Measurements from ENCODE around the gene POLE3. TPM values are rescaled to one million over a fixed set of nuclear protein-coding genes. Genes with fewer than 3 reads are reported as not detected.
A peak's percentile ranks its signal among the peaks of the same experiment; 100 is the strongest.
"Not testable (repeated sequence)": the region's sequence is repeated elsewhere in the genome, so short reads cannot be mapped to it uniquely, and the experiment has no call there.

Gene POLE3
- polyA plus RNA-seq (ENCODE audit: insufficient read length in 4 of 4): 10 to 100 TPM; 61.5 to 68.1 (median 65.2) TPM

GRCh38 chr9:113410207-113410864, at the start of gene POLE3, which contains the start of gene C9orf43:
POLE3 (minus strand) TSS chr9:113410675; CDS start chr9:113410293, 382 bp downstream.
C9orf43 (plus strand) TSS chr9:113410747; CDS start chr9:113413494, 2,747 bp downstream.
- peak; percentile 93 to 95 (median 94) for DNase-seq (ENCODE audit: low read depth in 4 of 4, low spot score in 2 of 4)

GRCh38 chr9:113456235-113456634, 45.8 kb upstream of the POLE3 start:
- no peak for DNase-seq (ENCODE audit: low read depth in 4 of 4, low spot score in 2 of 4)

- DNase-seq (ENCODE audit: low read depth in 4 of 4, low spot score in 2 of 4): no peak
Measured at GRCh38 chr9:113454914-113455761, 44.7 kb upstream of the POLE3 start.

- no peak for DNase-seq (ENCODE audit: low read depth in 4 of 4, low spot score in 2 of 4)
Measured at GRCh38 chr9:113452113-113452605, 41.7 kb upstream of the POLE3 start.

- DNase-seq (ENCODE audit: low read depth in 4 of 4, low spot score in 2 of 4): no peak
Measured at GRCh38 chr9:113449376-113449775, 38.9 kb upstream of the POLE3 start.

GRCh38 chr9:113446323-113446740, 35.9 kb upstream of the POLE3 start:
- peak in 1 of 4 donors; percentile 36 for DNase-seq (ENCODE audit: low read depth in 4 of 4, low spot score in 2 of 4)

- no peak for DNase-seq (ENCODE audit: low read depth in 4 of 4, low spot score in 2 of 4)
Measured at GRCh38 chr9:113444736-113445135, 34.3 kb upstream of the POLE3 start.

GRCh38 chr9:113437716-113438115, 27.2 kb upstream of the POLE3 start:
- DNase-seq (ENCODE audit: low read depth in 4 of 4, low spot score in 2 of 4): not testable (repeated sequence)

- no peak for DNase-seq (ENCODE audit: low read depth in 4 of 4, low spot score in 2 of 4)
Measured at GRCh38 chr9:113436728-113437515, 26.4 kb upstream of the POLE3 start.

- DNase-seq (ENCODE audit: low read depth in 4 of 4, low spot score in 2 of 4): no peak
Measured at GRCh38 chr9:113431191-113431590, 20.7 kb upstream of the POLE3 start.

- no peak for DNase-seq (ENCODE audit: low read depth in 4 of 4, low spot score in 2 of 4)
Measured at GRCh38 chr9:113428062-113428615, 17.7 kb upstream of the POLE3 start.

GRCh38 chr9:113427629-113428028, 17.2 kb upstream of the POLE3 start:
- no peak for DNase-seq (ENCODE audit: low read depth in 4 of 4, low spot score in 2 of 4)

- DNase-seq (ENCODE audit: low read depth in 4 of 4, low spot score in 2 of 4): no peak
Measured at GRCh38 chr9:113426701-113427100, 16.2 kb upstream of the POLE3 start.

GRCh38 chr9:113425072-113425471, 14.6 kb upstream of the POLE3 start:
- DNase-seq (ENCODE audit: low read depth in 4 of 4, low spot score in 2 of 4): no peak

GRCh38 chr9:113421726-113422125, 11.3 kb upstream of the POLE3 start:
- DNase-seq (ENCODE audit: low read depth in 4 of 4, low spot score in 2 of 4): no peak

GRCh38 chr9:113417370-113417769, 6.9 kb upstream of the POLE3 start:
- no peak for DNase-seq (ENCODE audit: low read depth in 4 of 4, low spot score in 2 of 4)

GRCh38 chr9:113416149-113416721, 5.8 kb upstream of the POLE3 start:
- no peak for DNase-seq (ENCODE audit: low read depth in 4 of 4, low spot score in 2 of 4)

GRCh38 chr9:113409883-113410206, 630 bp downstream of the POLE3 start:
- DNase-seq (ENCODE audit: low read depth in 4 of 4, low spot score in 2 of 4): no peak

- DNase-seq (ENCODE audit: low read depth in 4 of 4, low spot score in 2 of 4): no peak
Measured at GRCh38 chr9:113409481-113409880, 994 bp downstream of the POLE3 start.

- peak in 1 of 4 donors; percentile 59 for DNase-seq (ENCODE audit: low read depth in 4 of 4, low spot score in 2 of 4)
Measured at GRCh38 chr9:113406873-113407511, 3.5 kb downstream of the POLE3 start.

Measured in left renal cortex interstitium (tissue), 4 donors.